Psoas muscle (tissue), 8 donors: ENCODE data around the gene IRAK3. TPM values are rescaled to one million over a fixed set of nuclear protein-coding genes. Genes with fewer than 3 reads are reported as not detected.
"Not testable (repeated sequence)": the region's sequence is repeated elsewhere in the genome, so short reads cannot be mapped to it uniquely, and the experiment has no call there.

Source experiments
- ATAC-seq, 4 donors: fragments of 200-7000 bp; cut with Tn5 transposase; one replicate each; pipeline ENCODE4 v1.9.1; 2020; ENCODE audit warnings: moderate library complexity in 3 of 4, mild to moderate bottlenecking in 2 of 4
- DNase-seq, 2 donors: peaks; one replicate each; pipeline ENCODE4 v3.0.0-alpha.2; 2020
- H3K27ac ChIP-seq: fragments of 200-600 bp; one replicate; pipeline ENCODE4 v1.8.0; 2022
- H3K27me3 ChIP-seq, 3 donors: fragments of 200-600 bp in 1 of 3; one replicate each; pipeline versions ENCODE4 v1.6.1 to v1.8.0; 2013 to 2022; ENCODE audit warnings: low read length in 2 of 3, mild to moderate bottlenecking in 2 of 3, moderate library complexity in 1 of 3; ENCODE audit not compliant: insufficient read depth in 3 of 3
- H3K36me3 ChIP-seq, 2 donors: fragments of 200-600 bp in 1 of 2; one replicate each; pipeline versions ENCODE4 v1.6.1 to v1.8.0; 2013 to 2022; ENCODE audit warnings: low read depth in 1 of 2, mild to moderate bottlenecking in 1 of 2, moderate library complexity in 1 of 2; ENCODE audit not compliant: insufficient read depth in 1 of 2
- H3K4me1 ChIP-seq: fragments of 200-600 bp; one replicate; pipeline ENCODE4 v1.8.0; 2022
- H3K4me3 ChIP-seq: fragments of 200-600 bp; one replicate; pipeline ENCODE4 v1.8.0; 2022; ENCODE audit warnings: mild to moderate bottlenecking
- H3K9me3 ChIP-seq: fragments of 200-600 bp; one replicate; pipeline ENCODE4 v1.8.0; 2022
- CTCF ChIP-seq: fragments of 200-600 bp; IDR thresholded peaks from one replicate; pipeline ENCODE4 v1.8.0; 2022; ENCODE audit warnings: antibody characterized with exemption
- WGBS, 3 donors: extraction: QIAGEN DNeasy Blood & Tissue Kit; methylation state at CpG; one replicate each; pipeline versions ENCODE4 v1.1.6 to v1.1.7; 2013; 5-methylcytosine and 5-hydroxymethylcytosine counted together
- intact Hi-C, 2 donors: fragments of 100-400 bp; cut with DNase I; formaldehyde crosslinking; loops; one replicate each; pipeline versions ENCODE4 v1.11.0 to v1.14.2; 2022
- polyA plus RNA-seq, 3 donors: library from polyadenylated mRNA; stranded (reverse); fragments of 200-250 nt; gene quantifications; one replicate each; pipeline ENCODE4 v1.2.3, GENCODE V29; 2013
- total RNA-seq, 4 donors: library from RNA; stranded (reverse); fragmentation: NEBNext Ultra II Directional in 2 of 4; extraction: Animal tissue kit (Norgen Biotek cat#: 25700) in 2 of 4; gene quantifications; one replicate each; pipeline versions ENCODE4 v1.2.1 to v1.2.4, GENCODE V29; 2021 to 2023
- donor health status: healthy with polysubstance abuse.
- donor health status: DM: no; HTN: no; CAD: no; lungs with moderate emphysema.
- donor health status: Bipolar disorder and iron deficiency.
- donor health status: healthy.
- donor health status: DM: yes; HTN: yes; CAD: no.
- donor health status: DM: no; HTN: no; CAD: no.
- donor health status: DM: no; HTN: no; CAD: no.
- donor health status: DM: yes; HTN: yes; CAD: no.

Gene IRAK3
- total and polyA plus RNA-seq, 7 donors: 0.97 to 4.0 (median 2.2) TPM

- intact Hi-C loops: loop anchor here in 1 of 2 donors (2.0 to 5.0 kb wide), 2 partner anchors 133 to 170 kb away; partner anchors contain the start of genes LLPH and TMBIM4
- Histone ChIP-seq H3K4me3 (peak within 1 kb of the TSS; percentile 70), H3K9me3 (no peaks in the 10 kb centered on the region), H3K27ac (peak within 1 kb of the TSS; percentile 53), H3K27me3 (no peaks in the 10 kb centered on the region), H3K36me3 (peaks cover 0 to 3% of the 10 kb centered on the region in 2 donors), H3K4me1 (peaks cover 15% of the 10 kb centered on the region)
- 0 to 1% (median 1%) methylated on average over 45 of the region's 45 CpGs for WGBS, 3 donors
- TF ChIP-seq CTCF: no peak
- ATAC-seq: peak; percentile 99 to 100 (median 99)
- DNase-seq: peak; percentile 96 to 99
These were observed 113.2 kb downstream of the IRAK3 start, which contains the start of gene HELB for GRCh38 chr12:66301944-66302826. Gene HELB (plus strand): TSS chr12:66302493. CDS start chr12:66302604, 111 bp downstream.

- no peak for DNase-seq
- no peaks in the 10 kb centered on the region for H3K9me3 ChIP-seq
- H3K4me1 ChIP-seq: peaks cover 15% of the 10 kb centered on the region
- intact Hi-C loops: loop anchor here in 1 of 2 donors (2.0 to 5.0 kb wide), 2 partner anchors 134 to 170 kb away; partner anchors contain the start of genes LLPH and TMBIM4
- H3K36me3 ChIP-seq: peaks cover 0 to 5% of the 10 kb centered on the region in 2 donors
- H3K27ac ChIP-seq: peak overlapping the region; percentile 53
- 17 to 29% (median 25%) methylated on average over 6 of the region's 6 CpGs for WGBS, 3 donors
- no peak for TF ChIP-seq CTCF
- H3K27me3 ChIP-seq: no peaks in the 10 kb centered on the region
- H3K4me3 ChIP-seq: peak overlapping the region; percentile 70
- ATAC-seq: no peak
These were observed 113.8 kb downstream of the IRAK3 start for GRCh38 chr12:66302827-66303169.

- not testable (repeated sequence) for DNase-seq, H3K27me3 ChIP-seq, H3K9me3 ChIP-seq, H3K36me3 ChIP-seq, H3K27ac ChIP-seq, ATAC-seq
- 83 to 85% (median 83%) methylated on average over 14 of the region's 14 CpGs for WGBS, 3 donors
- H3K4me1 ChIP-seq: peaks cover 15% of the 10 kb centered on the region
- intact Hi-C loops: loop anchor here in 1 of 2 donors (2.0 to 5.0 kb wide), 2 partner anchors 135 to 171 kb away; partner anchors contain the start of genes LLPH and TMBIM4
- peak overlapping the region; percentile 70 for H3K4me3 ChIP-seq
These were observed 114.3 kb downstream of the IRAK3 start for GRCh38 chr12:66303316-66303804.

Other genes starting within 250 kb of the IRAK3 start
- 10 to 100 TPM; 13.4 to 28.9 (median 22.0) TPM for gene LLPH, start 58.5 kb upstream of the IRAK3 start, total RNA-seq
- 10 to 100 TPM; 22.9 to 57.1 (median 53.3) TPM for gene LLPH, start 58.5 kb upstream of the IRAK3 start, polyA plus RNA-seq
- gene TMBIM4, start 19.2 kb upstream of the IRAK3 start, total RNA-seq: 10 to 100 TPM; 35.1 to 60.1 (median 42.3) TPM
- gene TMBIM4, start 19.2 kb upstream of the IRAK3 start, polyA plus RNA-seq: 10 to 100 TPM; 40.7 to 64.8 (median 44.0) TPM
- 1 to 10 TPM in 3 of 4 donors, under 1 TPM in 1; 0.60 to 1.9 (median 1.5) TPM for gene HELB, start 113.3 kb downstream of the IRAK3 start, total RNA-seq
- under 1 TPM; 0.25 to 0.90 (median 0.55) TPM for gene HELB, start 113.3 kb downstream of the IRAK3 start, polyA plus RNA-seq